HG02973 (cell line): Measurements from ENCODE around the gene MND1.
A peak's percentile ranks its signal among the peaks of the same experiment; 100 is the strongest.
"Not testable (repeated sequence)": the region's sequence is repeated elsewhere in the genome, so short reads cannot be mapped to it uniquely, and the experiment has no call there.

ENCODE experiments used
- ATAC-seq: cut with Tn5 transposase; IDR thresholded peaks from one replicate; pipeline ENCODE4 v1.9.1; 2021; ENCODE audit warnings: moderate library complexity; ENCODE audit not compliant: unreplicated experiment

The MND1 gene

DNA sequence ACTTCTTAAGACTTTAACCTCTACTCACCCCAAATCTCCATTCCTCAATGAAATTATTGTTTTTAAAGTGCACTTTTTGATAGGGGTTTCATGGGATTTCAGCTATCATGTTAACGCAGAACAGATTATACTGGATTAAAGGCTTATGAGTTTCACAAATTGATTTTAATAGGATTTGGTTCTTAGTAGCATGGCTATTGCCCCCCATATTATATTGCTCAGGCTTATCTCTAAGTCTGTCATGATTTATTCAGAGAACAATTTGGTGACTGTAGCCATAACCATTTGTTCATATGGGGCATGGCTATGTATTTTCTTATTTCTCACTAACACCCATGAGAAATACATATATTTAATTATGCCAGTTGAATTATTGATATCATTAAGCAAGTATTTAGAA is 57.0 kb downstream of the MND1 start:
- no peak for ATAC-seq

DNA sequence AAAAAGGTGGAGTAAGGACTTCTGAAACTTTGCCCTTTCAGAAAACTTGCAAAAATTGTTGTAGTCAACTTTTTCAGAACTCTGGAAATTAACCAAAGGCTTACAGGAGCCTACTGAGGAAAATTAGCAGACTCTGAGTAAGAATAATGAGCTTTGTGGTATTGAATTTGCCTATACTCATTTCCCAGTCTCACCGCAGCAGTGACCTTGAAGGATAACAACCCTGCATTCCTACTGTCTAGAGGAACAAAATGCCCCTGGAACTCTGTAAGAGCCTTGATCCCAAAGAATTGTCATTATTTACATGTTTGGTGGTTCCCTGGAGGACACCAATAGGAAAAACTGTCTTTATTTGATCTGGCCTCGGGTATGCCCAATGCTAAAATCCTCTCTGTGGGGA is 57.9 kb downstream of the MND1 start:
- no peak for ATAC-seq

DNA sequence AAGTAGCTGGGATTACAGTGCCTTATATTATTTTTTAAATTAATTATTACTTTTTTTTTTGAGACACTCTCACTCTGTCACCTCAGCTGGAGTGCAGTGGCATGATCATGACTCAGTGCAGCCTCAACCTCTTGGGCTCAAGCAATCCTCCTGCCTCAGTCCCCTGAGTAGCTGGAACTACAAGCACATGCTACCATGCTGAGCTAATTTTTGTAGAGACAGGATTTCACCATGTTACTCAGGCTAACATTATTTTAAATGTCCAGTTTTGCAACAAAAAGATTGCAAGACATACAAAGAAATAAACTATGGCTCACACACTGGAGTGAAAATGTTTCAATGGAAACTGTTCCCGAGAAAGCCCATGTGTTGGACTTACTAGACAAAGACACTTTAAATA is 59.2 kb downstream of the MND1 start:
- no peak for ATAC-seq

DNA sequence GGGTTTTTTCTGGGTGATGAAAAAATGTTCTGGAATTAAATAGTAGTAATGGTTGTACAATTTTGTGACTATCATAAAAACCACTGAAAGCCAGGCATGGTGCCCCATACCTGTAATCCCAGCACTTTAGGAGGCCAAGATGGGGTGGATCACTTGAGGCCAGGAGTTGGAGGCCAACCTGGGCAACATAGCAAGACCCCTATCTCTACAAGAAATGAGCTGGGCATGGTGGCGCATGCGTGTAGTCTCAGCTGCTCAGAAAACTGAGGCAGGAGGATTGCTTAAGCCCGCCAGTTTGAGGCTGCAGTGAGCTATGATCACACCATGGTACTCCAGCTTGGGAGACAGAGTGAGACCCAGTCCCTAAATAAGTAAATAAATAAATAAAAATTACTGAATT is 63.4 kb downstream of the MND1 start:
- no peak for ATAC-seq

DNA sequence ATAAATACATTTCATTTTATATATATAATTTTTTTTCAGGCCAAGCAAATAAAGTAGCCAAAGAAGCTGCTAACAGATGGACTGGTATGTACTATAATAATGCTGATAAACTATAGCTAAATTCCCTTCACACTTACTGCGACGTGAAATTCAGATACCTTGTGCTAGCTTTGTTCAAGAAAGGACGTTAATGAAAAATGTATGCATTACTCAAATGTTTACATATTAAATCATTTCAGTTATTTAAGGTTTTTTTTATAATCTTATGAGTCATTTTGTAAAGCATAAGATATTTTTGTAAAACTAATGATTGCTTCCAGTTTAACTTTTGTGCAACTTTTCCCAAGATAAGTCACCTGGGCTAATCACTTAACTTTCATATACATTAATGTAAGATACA is 64.4 kb downstream of the MND1 start:
- ATAC-seq: no peak

- ATAC-seq: no peak
Observed at GRCh38 chr4:153409412-153409811, 64.9 kb downstream of the MND1 start.

DNA sequence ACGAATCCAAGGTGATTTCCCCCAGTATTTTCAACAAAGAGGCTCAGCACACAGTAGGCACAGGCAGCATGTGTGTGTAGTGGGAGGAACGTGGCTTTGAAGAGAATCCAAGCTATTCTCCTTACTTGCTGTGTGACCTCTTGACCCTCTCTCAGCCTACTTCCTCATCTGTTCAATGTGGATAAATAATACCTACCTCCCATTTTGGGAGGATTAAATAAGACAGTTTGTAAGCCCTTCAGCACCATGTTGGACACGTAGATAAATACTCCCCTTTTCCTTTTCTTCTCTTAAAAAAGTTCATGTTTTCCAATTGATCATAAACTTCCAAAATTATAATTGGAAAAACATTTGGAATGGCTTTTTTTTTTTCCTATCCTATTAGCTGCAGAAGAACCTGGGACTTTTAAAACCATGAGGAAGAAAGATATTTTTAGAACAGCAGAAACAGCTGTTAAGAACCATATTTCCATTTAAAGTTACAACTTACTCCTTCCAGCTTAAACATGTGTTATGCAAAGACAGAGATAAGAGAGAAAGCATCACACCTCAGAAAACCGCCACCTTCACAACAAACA is 65.5 kb downstream of the MND1 start:
- ATAC-seq: no peak

GRCh38 chr4:153413842-153414241 is 69.4 kb downstream of the MND1 start:
- ATAC-seq: no peak

DNA sequence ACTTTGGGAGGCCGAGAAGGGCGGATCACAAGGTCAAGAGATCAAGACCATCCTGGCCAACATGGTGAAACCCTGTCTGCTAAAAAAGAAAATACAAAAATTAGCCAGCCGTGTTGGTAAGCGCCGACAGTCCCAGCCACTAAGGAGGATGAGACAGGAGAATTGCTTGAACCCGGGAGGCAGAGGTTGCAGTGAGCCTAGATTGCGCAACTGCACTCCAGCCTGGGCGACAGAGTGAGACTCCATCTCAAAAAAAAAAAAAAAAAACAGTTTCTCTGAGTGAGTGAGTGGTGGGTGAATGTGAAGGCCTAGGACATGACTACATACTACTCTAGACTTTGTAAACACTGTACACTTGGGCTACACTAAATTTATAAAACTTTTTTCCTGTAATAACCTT is 72.0 kb downstream of the MND1 start:
- ATAC-seq: not testable (repeated sequence)

- no peak for ATAC-seq
Observed at GRCh38 chr4:153418121-153418520, 73.6 kb downstream of the MND1 start.

DNA sequence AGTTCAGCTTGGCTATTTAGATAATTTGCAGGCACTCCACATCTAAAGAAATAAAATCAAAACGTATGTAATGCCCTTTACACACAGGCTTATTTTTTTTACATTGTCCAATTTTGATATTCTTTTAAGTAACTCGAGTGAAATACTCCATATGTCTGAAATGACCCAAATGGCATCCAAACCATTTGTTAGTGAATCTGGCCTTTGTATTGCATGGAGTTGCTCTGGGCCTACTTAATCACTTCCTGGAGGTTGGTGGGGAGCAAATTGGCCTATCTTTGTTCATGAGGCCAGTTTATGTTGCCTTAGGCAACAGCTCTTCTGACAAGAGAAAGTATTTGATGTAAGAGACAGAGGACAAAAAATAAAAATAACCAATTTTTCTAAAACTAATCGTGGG is 74.1 kb downstream of the MND1 start:
- ATAC-seq: no peak

- ATAC-seq: no peak
Observed at GRCh38 chr4:153419029-153419428, 74.5 kb downstream of the MND1 start.

- ATAC-seq: no peak
Observed at GRCh38 chr4:153419673-153420278, 75.3 kb downstream of the MND1 start.

DNA sequence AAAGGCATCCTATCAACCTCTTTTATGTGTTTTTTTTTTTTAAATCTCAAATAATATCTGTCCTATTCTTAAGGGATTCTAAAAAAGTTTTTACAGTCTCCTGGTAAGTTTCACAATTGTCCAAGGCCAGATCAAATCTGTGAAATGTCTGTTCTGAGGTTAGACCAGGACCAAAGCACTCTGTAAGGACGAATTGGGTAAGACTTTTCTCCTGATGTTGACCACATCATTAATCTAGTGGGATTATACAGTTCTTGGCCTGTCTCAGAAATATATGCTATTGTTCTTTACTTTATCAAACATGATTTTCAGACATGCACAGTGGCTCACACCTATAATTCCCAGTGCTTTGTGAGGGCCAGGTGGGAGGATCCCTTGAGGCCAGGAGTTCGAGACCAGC is 75.9 kb downstream of the MND1 start:
- ATAC-seq: no peak

DNA sequence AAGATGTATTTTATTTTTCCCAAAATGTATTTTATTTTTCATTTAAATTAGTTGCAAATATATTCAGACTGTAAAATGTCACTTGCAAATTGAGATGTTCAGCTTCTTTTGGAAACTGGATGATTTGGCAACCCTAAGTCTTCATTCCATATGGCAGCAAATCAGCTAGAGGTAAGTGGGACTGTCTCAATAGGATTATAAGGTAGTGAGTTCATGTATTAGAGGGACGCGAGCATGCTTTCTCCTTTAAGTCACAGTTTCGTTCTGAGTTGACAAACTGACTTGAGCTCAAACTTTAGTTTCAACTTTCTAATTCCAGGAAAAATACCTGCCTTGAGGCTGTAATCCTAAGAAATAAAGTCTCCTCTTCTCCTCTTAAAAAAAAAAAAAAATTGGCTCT is 77.5 kb downstream of the MND1 start:
- peak; percentile 71 for ATAC-seq

- ATAC-seq: peak; percentile 53
Observed at GRCh38 chr4:153426207-153426885, 81.9 kb downstream of the MND1 start.

GRCh38 chr4:153427363-153428071 is 83.0 kb downstream of the MND1 start:
- ATAC-seq: no peak

DNA sequence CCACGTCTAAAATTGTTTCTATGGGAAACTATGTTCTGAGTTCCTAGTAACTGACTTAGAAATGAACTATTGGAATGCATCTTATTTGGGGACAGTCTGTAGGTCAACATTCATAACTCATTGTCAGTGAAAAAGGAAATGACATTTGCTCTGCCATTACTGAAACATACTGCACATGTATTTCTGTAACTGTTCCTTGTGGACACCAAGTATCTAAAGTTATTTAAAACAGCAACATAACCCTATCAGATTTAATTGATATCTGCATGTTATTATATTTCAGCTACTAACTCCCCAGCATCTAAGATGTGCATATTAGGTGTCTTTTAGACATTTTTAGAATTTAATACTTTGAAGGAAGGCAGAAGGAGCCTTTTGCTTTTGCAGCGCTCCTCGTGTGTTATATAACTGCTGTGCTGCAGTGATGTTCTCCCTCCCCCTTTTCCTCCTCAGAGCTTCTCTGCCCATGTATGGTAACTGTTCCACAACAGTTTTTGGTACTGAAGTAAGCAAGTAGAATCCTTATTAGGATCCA is 84.5 kb downstream of the MND1 start:
- no peak for ATAC-seq

DNA sequence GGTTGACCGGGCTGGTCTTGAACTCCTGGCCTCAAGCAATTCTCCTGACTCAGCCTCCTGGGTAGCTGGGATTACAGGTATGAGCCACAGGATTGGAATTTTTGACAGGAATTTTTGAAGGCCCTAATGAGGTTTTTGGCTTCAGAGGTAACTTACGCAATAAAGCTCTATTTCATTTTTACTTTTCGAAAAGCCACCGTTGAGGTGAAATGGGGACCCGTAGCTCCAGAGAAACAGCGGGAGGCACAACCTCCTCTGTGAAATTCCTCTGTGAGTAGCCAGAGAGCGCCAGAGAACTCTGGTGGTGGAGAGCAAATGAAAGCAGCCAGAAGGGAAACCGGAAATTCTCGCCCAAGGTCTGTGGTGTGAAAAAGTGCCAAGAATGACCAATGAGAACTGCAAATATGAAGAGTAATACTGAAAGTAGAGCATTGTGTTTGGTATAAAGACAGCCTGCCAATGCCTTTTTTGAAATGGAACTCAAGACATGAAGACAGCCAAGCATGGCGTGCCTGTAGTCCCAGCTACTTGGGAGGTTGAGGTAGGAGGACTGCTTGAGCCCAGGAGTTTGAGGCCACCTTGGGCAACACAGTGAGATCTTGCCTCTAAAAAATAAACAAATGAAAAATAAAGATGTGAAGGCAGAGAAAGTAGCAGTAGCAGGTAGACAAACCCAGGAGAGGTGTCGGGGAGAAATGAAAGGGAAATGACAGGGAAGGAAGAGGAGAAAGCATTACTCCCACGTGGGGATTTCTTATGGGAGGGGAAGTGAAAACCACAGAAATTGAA is 88.7 kb downstream of the MND1 start:
- ATAC-seq: peak; percentile 91

GRCh38 chr4:153433754-153434105 is 89.2 kb downstream of the MND1 start:
- no peak for ATAC-seq

DNA sequence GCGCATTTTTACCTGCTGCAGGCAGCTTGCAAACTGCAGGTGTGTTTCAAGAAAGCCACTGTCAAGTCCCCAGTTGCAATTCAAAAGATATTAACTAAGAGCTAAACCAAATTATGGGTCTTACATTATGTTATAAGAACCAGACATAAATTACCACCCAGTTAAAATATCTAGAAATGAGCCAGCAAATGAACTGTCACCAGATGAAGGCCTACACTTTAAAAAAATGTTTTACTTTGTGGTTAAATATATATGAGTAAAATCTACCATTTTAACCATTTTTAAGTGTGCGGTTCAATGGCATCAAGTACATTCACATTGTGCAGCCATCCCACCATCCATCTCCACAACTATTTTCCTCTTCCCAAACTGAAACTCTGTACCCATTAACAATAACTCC is 89.7 kb downstream of the MND1 start:
- no peak for ATAC-seq
